ENCODE measurements around the gene EFCAB7.

Gene EFCAB7

DNA sequence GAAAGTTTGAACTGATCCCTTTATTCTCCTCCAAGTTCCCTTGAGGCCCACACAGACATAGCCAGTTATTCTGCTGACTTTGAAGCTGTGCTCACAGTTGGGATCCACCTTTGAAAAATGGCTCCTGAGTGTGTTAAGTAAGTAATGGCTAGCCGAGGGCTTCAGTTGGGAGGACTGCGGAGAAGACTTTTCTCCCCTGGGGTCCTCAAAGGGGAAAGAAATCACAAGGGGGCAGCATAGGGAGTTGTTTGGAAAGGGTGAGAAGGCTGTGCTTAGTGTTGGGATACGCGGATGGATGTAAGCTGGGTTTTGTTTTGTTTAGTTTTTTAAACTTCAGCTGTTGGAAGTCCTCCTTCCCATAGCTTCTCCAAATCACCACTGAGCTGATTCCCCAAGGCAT is 78.1 kb downstream of the EFCAB7 start:
- no peak overlapping the region for H3K27ac ChIP-seq (ENCODE audit: low read depth, low read length)
- no peaks in the 10 kb centered on the region for H3F3A ChIP-seq (ENCODE audit: insufficient read depth)
- H3K9me2 ChIP-seq (replicated peaks; ENCODE audit: insufficient read depth, low read length) = no peaks in the 10 kb centered on the region
- no peak overlapping the region for H3K4me3 ChIP-seq (ENCODE audit: insufficient read depth, low read length, poor library complexity, severe bottlenecking)
- no peak overlapping the region for H3K9ac ChIP-seq (ENCODE audit: low read length)
- no peaks in the 10 kb centered on the region for H3K27me3 ChIP-seq (ENCODE audit: low read length)
- no peak overlapping the region for H3K4me2 ChIP-seq (ENCODE audit: low read depth, low read length, poor library complexity, severe bottlenecking)
- no peak for TF ChIP-seq EZH2phosphoT487 (conservative IDR thresholded peaks at IDR 0.05; ENCODE audit: low read length)
- TF ChIP-seq, protein P1, sequence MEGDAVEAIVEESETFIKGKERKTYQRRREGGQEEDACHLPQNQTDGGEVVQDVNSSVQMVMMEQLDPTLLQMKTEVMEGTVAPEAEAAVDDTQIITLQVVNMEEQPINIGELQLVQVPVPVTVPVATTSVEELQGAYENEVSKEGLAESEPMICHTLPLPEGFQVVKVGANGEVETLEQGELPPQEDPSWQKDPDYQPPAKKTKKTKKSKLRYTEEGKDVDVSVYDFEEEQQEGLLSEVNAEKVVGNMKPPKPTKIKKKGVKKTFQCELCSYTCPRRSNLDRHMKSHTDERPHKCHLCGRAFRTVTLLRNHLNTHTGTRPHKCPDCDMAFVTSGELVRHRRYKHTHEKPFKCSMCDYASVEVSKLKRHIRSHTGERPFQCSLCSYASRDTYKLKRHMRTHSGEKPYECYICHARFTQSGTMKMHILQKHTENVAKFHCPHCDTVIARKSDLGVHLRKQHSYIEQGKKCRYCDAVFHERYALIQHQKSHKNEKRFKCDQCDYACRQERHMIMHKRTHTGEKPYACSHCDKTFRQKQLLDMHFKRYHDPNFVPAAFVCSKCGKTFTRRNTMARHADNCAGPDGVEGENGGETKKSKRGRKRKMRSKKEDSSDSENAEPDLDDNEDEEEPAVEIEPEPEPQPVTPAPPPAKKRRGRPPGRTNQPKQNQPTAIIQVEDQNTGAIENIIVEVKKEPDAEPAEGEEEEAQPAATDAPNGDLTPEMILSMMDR (IDR thresholded peaks at IDR 0.05; ENCODE audit: insufficient read depth, low read length, poor library complexity, severe bottlenecking) = no peak
- no peaks in the 10 kb centered on the region for H4K20me1 ChIP-seq (ENCODE audit: low read depth, low read length)
- peaks cover 33% of the 10 kb centered on the region for H3K79me2 ChIP-seq (ENCODE audit: insufficient read depth, low read length)
- no peaks in the 10 kb centered on the region for H3K9me3 ChIP-seq (ENCODE audit: insufficient read depth, low read length)
- no peak overlapping the region for H2AFZ ChIP-seq (ENCODE audit: low read depth, low read length, severe bottlenecking)
- no peaks in the 10 kb centered on the region for H3K36me3 ChIP-seq (ENCODE audit: low read length)

DNA sequence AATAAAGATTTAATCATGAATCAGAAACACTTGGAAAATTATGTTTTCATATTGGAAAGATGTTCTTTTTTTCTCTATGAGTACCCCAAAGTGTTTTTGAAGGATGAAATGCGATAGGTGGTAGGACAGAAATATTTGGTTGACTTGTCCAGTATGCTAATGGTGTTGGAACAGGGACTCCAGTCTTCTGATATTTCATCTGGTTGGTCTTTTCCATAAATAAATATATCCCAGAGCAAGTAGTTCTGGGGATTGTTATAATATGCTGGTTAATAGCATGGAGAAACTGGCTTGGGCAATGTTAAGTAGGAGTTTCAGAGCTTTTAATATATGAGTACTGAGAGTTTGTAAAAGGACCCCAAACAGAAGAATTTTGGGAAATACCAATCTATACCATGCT is 78.6 kb downstream of the EFCAB7 start:
- Histone ChIP-seq H3K36me3 (ENCODE audit: low read length) (no peaks in the 10 kb centered on the region), H3K27ac (ENCODE audit: low read depth, low read length) (no peak overlapping the region), H3K9me3 (ENCODE audit: insufficient read depth, low read length) (no peaks in the 10 kb centered on the region), H3K9me2 (replicated peaks; ENCODE audit: insufficient read depth, low read length) (no peaks in the 10 kb centered on the region), H3K4me3 (ENCODE audit: insufficient read depth, low read length, poor library complexity, severe bottlenecking) (no peak overlapping the region), H4K20me1 (ENCODE audit: low read depth, low read length) (no peaks in the 10 kb centered on the region), H3F3A (ENCODE audit: insufficient read depth) (no peaks in the 10 kb centered on the region), H3K9ac (ENCODE audit: low read length) (no peak overlapping the region), H3K4me2 (ENCODE audit: low read depth, low read length, poor library complexity, severe bottlenecking) (no peak overlapping the region), H3K27me3 (ENCODE audit: low read length) (no peaks in the 10 kb centered on the region), H2AFZ (ENCODE audit: low read depth, low read length, severe bottlenecking) (no peak overlapping the region), H3K79me2 (ENCODE audit: insufficient read depth, low read length) (peaks cover 29% of the 10 kb centered on the region)
- TF ChIP-seq, protein P1 (IDR thresholded peaks at IDR 0.05; ENCODE audit: insufficient read depth, low read length, poor library complexity, severe bottlenecking) = no peak
- no peak for TF ChIP-seq EZH2phosphoT487 (conservative IDR thresholded peaks at IDR 0.05; ENCODE audit: low read length)

DNA sequence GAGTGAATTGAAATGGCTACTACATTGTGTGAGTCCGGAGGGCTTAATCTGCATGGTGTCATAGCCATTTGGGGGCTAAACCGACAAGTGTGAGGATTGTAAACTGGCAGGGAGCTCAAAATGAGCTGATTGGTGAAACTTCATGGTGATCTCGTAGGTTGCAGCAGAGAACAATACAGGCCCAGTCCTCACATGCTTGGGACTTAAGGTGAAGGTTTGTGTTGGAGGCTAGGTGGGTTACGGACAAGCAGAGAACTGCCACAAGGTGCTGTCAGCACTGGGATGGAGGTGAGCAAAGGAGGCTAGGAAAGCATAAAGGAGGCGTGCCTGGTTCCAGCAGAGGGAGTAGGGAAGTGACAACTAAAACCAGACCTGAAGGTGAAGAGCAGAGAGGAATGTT is 79.3 kb downstream of the EFCAB7 start:
- H3F3A ChIP-seq (ENCODE audit: insufficient read depth) = no peaks in the 10 kb centered on the region
- no peak overlapping the region for H3K4me3 ChIP-seq (ENCODE audit: insufficient read depth, low read length, poor library complexity, severe bottlenecking)
- no peak overlapping the region for H3K4me2 ChIP-seq (ENCODE audit: low read depth, low read length, poor library complexity, severe bottlenecking)
- H3K9me2 ChIP-seq (replicated peaks; ENCODE audit: insufficient read depth, low read length) = no peaks in the 10 kb centered on the region
- H2AFZ ChIP-seq (ENCODE audit: low read depth, low read length, severe bottlenecking) = no peak overlapping the region
- no peaks in the 10 kb centered on the region for H3K36me3 ChIP-seq (ENCODE audit: low read length)
- H4K20me1 ChIP-seq (ENCODE audit: low read depth, low read length) = no peaks in the 10 kb centered on the region
- no peak overlapping the region for H3K27ac ChIP-seq (ENCODE audit: low read depth, low read length)
- H3K9ac ChIP-seq (ENCODE audit: low read length) = no peak overlapping the region
- H3K79me2 ChIP-seq (ENCODE audit: insufficient read depth, low read length) = peaks cover 22% of the 10 kb centered on the region; the same call in 1 of the 2 replicates
- no peaks in the 10 kb centered on the region for H3K9me3 ChIP-seq (ENCODE audit: insufficient read depth, low read length)
- H3K27me3 ChIP-seq (ENCODE audit: low read length) = no peaks in the 10 kb centered on the region
- TF ChIP-seq, protein P1 (IDR thresholded peaks at IDR 0.05; ENCODE audit: insufficient read depth, low read length, poor library complexity, severe bottlenecking) = no peak
- TF ChIP-seq EZH2phosphoT487 (conservative IDR thresholded peaks at IDR 0.05; ENCODE audit: low read length) = no peak
